Sigmoid colon (tissue), 7 donors: ENCODE data around the gene VPS13D. TPM values are rescaled to one million over a fixed set of nuclear protein-coding genes. Genes with fewer than 3 reads are reported as not detected.
"Not testable (repeated sequence)": the region's sequence is repeated elsewhere in the genome, so short reads cannot be mapped to it uniquely, and the experiment has no call there.

Experiments used
- DNase-seq: peaks from one replicate; pipeline ENCODE4 v3.0.0-alpha.2; 2019
- H3K27ac ChIP-seq, 4 donors: fragments of 200-600 bp; sonication (generic); one replicate each; pipeline ENCODE4 v1.5.1; 2016 to 2019; ENCODE audit warnings: mild to moderate bottlenecking in 1 of 4
- H3K27me3 ChIP-seq, 3 donors: fragments of 200-600 bp; sonication (generic); one replicate each; pipeline ENCODE4 v1.5.1; 2019; ENCODE audit warnings: mild to moderate bottlenecking in 1 of 3
- H3K36me3 ChIP-seq, 4 donors: fragments of 200-600 bp; sonication (generic); one replicate each; pipeline ENCODE4 v1.5.1; 2016 to 2019
- H3K4me1 ChIP-seq, 4 donors: fragments of 200-600 bp; sonication (generic); one replicate each; pipeline ENCODE4 v1.5.1; 2017 to 2019
- H3K4me3 ChIP-seq, 4 donors: fragments of 200-600 bp; sonication (generic); one replicate each; pipeline ENCODE4 v1.5.1; 2017 to 2019; ENCODE audit warnings: mild to moderate bottlenecking in 2 of 4, moderate library complexity in 1 of 4
- H3K9me3 ChIP-seq, 4 donors: fragments of 200-600 bp in 3 of 4; sonication (generic) in 3 of 4; one replicate each; pipeline versions ENCODE4 v1.5.1 to v1.6.1; 2013 to 2019
- CTCF ChIP-seq, 4 experiments: fragments of 450-650 bp in 3 of 4; fragments of 200-600 bp in 1 of 4; IDR thresholded peaks; one replicate each; pipeline ENCODE4 v1.5.1; 2016 to 2019; ENCODE audit warnings: antibody characterized with exemption in 4 of 4, mild to moderate bottlenecking in 3 of 4, moderate library complexity in 2 of 4
- EP300 ChIP-seq, 4 donors: sonication (generic); formaldehyde crosslinking; IDR thresholded peaks; one replicate each; pipeline ENCODE4 v1.6.1; 2017; ENCODE audit warnings: antibody characterized with exemption in 4 of 4
- POLR2A ChIP-seq, 2 donors: fragments of 450-650 bp; IDR thresholded peaks; one replicate each; pipeline ENCODE4 v1.6.1; 2016; ENCODE audit warnings: antibody characterized with exemption in 2 of 2, mild to moderate bottlenecking in 2 of 2, moderate library complexity in 2 of 2
- POLR2AphosphoS5 ChIP-seq, 4 donors: sonication (generic); formaldehyde crosslinking; IDR thresholded peaks; one replicate each; pipeline ENCODE4 v1.6.1; 2017; ENCODE audit warnings: antibody characterized with exemption in 4 of 4
- WGBS, 2 donors: extraction: QIAGEN DNeasy Blood & Tissue Kit; methylation state at CpG; one replicate each; pipeline ENCODE4 v1.1.7; 2013; 5-methylcytosine and 5-hydroxymethylcytosine counted together
- intact Hi-C: fragments of 100-400 bp; cut with DNase I; formaldehyde crosslinking; loops from one replicate; pipeline ENCODE4 v1.15.1; 2023
- polyA plus RNA-seq, 3 donors: library from polyadenylated mRNA; stranded (reverse); fragments of 200-250 nt; gene quantifications; one replicate each; pipeline ENCODE4 v1.2.3, GENCODE V29; 2013
- total RNA-seq, 4 donors: library from RNA; depleted of rRNA; stranded (reverse); fragments of >200 nt; gene quantifications; one replicate each; pipeline ENCODE4 v1.1.0, GENCODE V29; 2016
- donor health status: healthy with polysubstance abuse.
- donor health status: Bipolar disorder and iron deficiency.
- donor health status: healthy.

Gene VPS13D
- total and polyA plus RNA-seq, 7 donors, result 7.6 to 90.8 (median 49.7) TPM

- TF ChIP-seq POLR2AphosphoS5 (IDR thresholded peaks at IDR 0.05), result no peak
- Histone ChIP-seq H3K9me3 (no peaks in the 10 kb centered on the region), H3K36me3 (no peaks in the 10 kb centered on the region), H3K4me1 (peaks cover 0 to 99% (median 94%) of the 10 kb centered on the region in 4 donors), H3K27me3 (no peaks in the 10 kb centered on the region), H3K4me3 (no peak overlapping the region), H3K27ac (peak overlapping the region; percentile 76 to 89 (median 86))
- intact Hi-C loops, result no loop called here
- DNase-seq, result no peak
Observed at GRCh38 chr1:12452262-12452661, 222.4 kb downstream of the VPS13D start.

- WGBS, 2 donors, result 56 to 58% methylated on average over 13 of the region's 13 CpGs
- intact Hi-C loops, result no loop called here
- no peaks in the 10 kb centered on the region for H3K36me3 ChIP-seq
- H3K27ac ChIP-seq, result peak overlapping the region; percentile 76 to 89 (median 86)
- H3K4me1 ChIP-seq, result peaks cover 0 to 99% (median 94%) of the 10 kb centered on the region in 4 donors
- H3K9me3 ChIP-seq, result no peaks in the 10 kb centered on the region
- TF ChIP-seq EP300 (IDR thresholded peaks at IDR 0.05) (no peak), POLR2A (IDR thresholded peaks at IDR 0.05) (no peak), CTCF (IDR thresholded peaks at IDR 0.05) (no peak), POLR2AphosphoS5 (IDR thresholded peaks at IDR 0.05) (no peak)
- DNase-seq, result no peak
- H3K4me3 ChIP-seq, result no peak overlapping the region
- no peaks in the 10 kb centered on the region for H3K27me3 ChIP-seq
Observed at GRCh38 chr1:12453400-12454343, 223.8 kb downstream of the VPS13D start.

- 87 to 93% methylated on average over 4 of the region's 4 CpGs for WGBS, 2 donors
- Histone ChIP-seq H3K27me3 (no peaks in the 10 kb centered on the region), H3K4me3 (no peak overlapping the region), H3K27ac (peak overlapping the region; percentile 76 to 89 (median 86)), H3K36me3 (no peaks in the 10 kb centered on the region), H3K9me3 (no peaks in the 10 kb centered on the region), H3K4me1 (peaks cover 0 to 97% (median 89%) of the 10 kb centered on the region in 4 donors)
- DNase-seq, result peak; percentile 80
- TF ChIP-seq POLR2AphosphoS5 (IDR thresholded peaks at IDR 0.05), result peak in 3 of 4 donors; percentile 16 to 54 (median 52)
- TF ChIP-seq CTCF (IDR thresholded peaks at IDR 0.05), result no peak
- TF ChIP-seq POLR2A (IDR thresholded peaks at IDR 0.05), result no peak
- TF ChIP-seq EP300 (IDR thresholded peaks at IDR 0.05), result peak in 1 of 4 donors; percentile 13
- intact Hi-C loops, result no loop called here
Observed at GRCh38 chr1:12454406-12455391, 224.9 kb downstream of the VPS13D start.

GRCh38 chr1:12456081-12456480, 226.3 kb downstream of the VPS13D start:
- Histone ChIP-seq H3K4me1 (peaks cover 0 to 97% (median 88%) of the 10 kb centered on the region in 4 donors), H3K27ac (peak overlapping the region; percentile 76 to 89 (median 86))
- H3K4me3 ChIP-seq, intact Hi-C loops, DNase-seq, H3K27me3 ChIP-seq, H3K36me3 ChIP-seq, H3K9me3 ChIP-seq: not testable (repeated sequence)
- 97 to 99% methylated on average over 7 of the region's 7 CpGs for WGBS, 2 donors

GRCh38 chr1:12456979-12457378, 227.1 kb downstream of the VPS13D start:
- no peak for DNase-seq
- Histone ChIP-seq H3K4me1 (peaks cover 0 to 97% (median 88%) of the 10 kb centered on the region in 4 donors), H3K27ac (peak overlapping the region; percentile 67 to 89 (median 86)), H3K27me3 (no peaks in the 10 kb centered on the region), H3K9me3 (no peaks in the 10 kb centered on the region), H3K4me3 (no peak overlapping the region), H3K36me3 (no peaks in the 10 kb centered on the region)
- WGBS, 2 donors, result 71 to 77% methylated on average over 1 of the region's 1 CpG
- intact Hi-C loops, result no loop called here
- no peak for TF ChIP-seq POLR2A (IDR thresholded peaks at IDR 0.05)
- no peak for TF ChIP-seq POLR2AphosphoS5 (IDR thresholded peaks at IDR 0.05)
